ENCODE measurements around the gene AGL. TPM values are rescaled to one million over a fixed set of nuclear protein-coding genes. Genes with fewer than 3 reads are reported as not detected.
"Not testable (repeated sequence)": the region's sequence is repeated elsewhere in the genome, so short reads cannot be mapped to it uniquely, and the experiment has no call there.

AGL gene
- polyA plus RNA-seq, 3 donors, result 1.2 to 3.9 (median 1.3) TPM

- Histone ChIP-seq H3K27me3 (ENCODE audit: control insufficient read depth in 2 of 2, insufficient read depth in 2 of 2, low read length in 2 of 2) (no peaks in the 10 kb centered on the region), H3K79me2 (ENCODE audit: insufficient read depth, low read length) (no peaks in the 10 kb centered on the region), H2AFZ (ENCODE audit: insufficient read depth, low read depth, low read length, poor library complexity, severe bottlenecking) (no peak overlapping the region), H3K9me3 (replicated peaks in 1 of 2; ENCODE audit: control insufficient read depth in 1 of 2, insufficient read depth in 1 of 2, low read length in 2 of 2) (no peaks in the 10 kb centered on the region), H3K4me3 (replicated peaks in 1 of 3; ENCODE audit: low read depth in 2 of 3, low read length in 3 of 3) (no peak overlapping the region), H3K9ac (ENCODE audit: insufficient read depth, low read length, poor library complexity, severe bottlenecking) (no peak overlapping the region), H3K27ac (ENCODE audit: low read depth in 1 of 2, low read length in 2 of 2) (no peak overlapping the region), H3K4me1 (ENCODE audit: control insufficient read depth in 1 of 2, insufficient read depth in 2 of 2, low read length in 2 of 2) (peaks cover 0 to 1% of the 10 kb centered on the region in 2 donors), H3K36me3 (replicated peaks in 1 of 2; ENCODE audit: control insufficient read depth in 1 of 2, insufficient read depth in 2 of 2, low read length in 2 of 2) (peaks cover 0 to 10% of the 10 kb centered on the region in 2 donors), H3K4me2 (replicated peaks; ENCODE audit: extremely low read depth, low read length, poor library complexity, severe bottlenecking) (no peak overlapping the region), H4K20me1 (ENCODE audit: insufficient read depth, low read length) (no peaks in the 10 kb centered on the region)
- no CpG with 5 or more reads among the region's 1 CpG for WGBS (ENCODE audit: insufficient coverage)
- Mint-ChIP-seq H3K27ac (no peak overlapping the region), H3K27me3 (ENCODE audit: low read depth in 3 of 3) (peaks cover 0 to 1% (median 0%) of the 10 kb centered on the region in 3 donors), H3K4me3 (no peak overlapping the region), H3K4me1 (peaks cover 5% of the 10 kb centered on the region), H3K36me3 (peaks cover 27 to 29% of the 10 kb centered on the region in 2 donors), H3K9me3 (peaks cover 0 to 16% (median 4%) of the 10 kb centered on the region in 7 donors)
- intact Hi-C loops (cut with micrococcal nuclease), result no loop called here
- DNase-seq, result no peak
- no peak for TF ChIP-seq CTCF (IDR thresholded peaks at IDR 0.05)
These were observed 5.8 kb downstream of the AGL start for GRCh38 chr1:99855914-99856450.

- H3K27ac ChIP-seq (ENCODE audit: low read depth in 1 of 2, low read length in 2 of 2); H3K27me3 Mint-ChIP-seq (ENCODE audit: low read depth in 3 of 3); H3K27me3 ChIP-seq (ENCODE audit: control insufficient read depth in 2 of 2, insufficient read depth in 2 of 2, low read length in 2 of 2); H2AFZ ChIP-seq (ENCODE audit: insufficient read depth, low read depth, low read length, poor library complexity, severe bottlenecking); H3K9me3 ChIP-seq (replicated peaks in 1 of 2; ENCODE audit: control insufficient read depth in 1 of 2, insufficient read depth in 1 of 2, low read length in 2 of 2); H3K4me2 ChIP-seq (replicated peaks; ENCODE audit: extremely low read depth, low read length, poor library complexity, severe bottlenecking); DNase-seq; H3K4me3 Mint-ChIP-seq; H3K36me3 ChIP-seq (replicated peaks in 1 of 2; ENCODE audit: control insufficient read depth in 1 of 2, insufficient read depth in 2 of 2, low read length in 2 of 2); H3K4me3 ChIP-seq (replicated peaks in 1 of 3; ENCODE audit: low read depth in 2 of 3, low read length in 3 of 3); H4K20me1 ChIP-seq (ENCODE audit: insufficient read depth, low read length); H3K79me2 ChIP-seq (ENCODE audit: insufficient read depth, low read length); intact Hi-C loops (cut with micrococcal nuclease); H3K4me1 ChIP-seq (ENCODE audit: control insufficient read depth in 1 of 2, insufficient read depth in 2 of 2, low read length in 2 of 2); H3K4me1 Mint-ChIP-seq; H3K9ac ChIP-seq (ENCODE audit: insufficient read depth, low read length, poor library complexity, severe bottlenecking); H3K27ac Mint-ChIP-seq: not testable (repeated sequence)
- H3K9me3 Mint-ChIP-seq, result peaks cover 0 to 16% (median 4%) of the 10 kb centered on the region in 7 donors
- peaks cover 28 to 33% of the 10 kb centered on the region in 2 donors for H3K36me3 Mint-ChIP-seq
- no CpG with 5 or more reads among the region's 33 CpGs for WGBS (ENCODE audit: insufficient coverage)
These were observed 6.9 kb downstream of the AGL start for GRCh38 chr1:99857041-99857440.

Data from CD14-positive monocyte (primary cell).